K562 (cell line): ENCODE results near the gene CELSR2. TPM values are rescaled to one million over a fixed set of nuclear protein-coding genes. Genes with fewer than 3 reads are reported as not detected.

Experiments used
- ATAC-seq: fragments of 200-7000 bp; cut with Tn5 transposase; 3 replicates; pipeline ENCODE4 v1.9.1; 2020; ENCODE audit warnings: moderate library complexity
- BruUV-seq: library from RNA; stranded (reverse); fragments of 400-500 nt; replicated peaks from 2 replicates; lab custom pipeline; 2021; lab: Mats Ljungman, UMichigan
- CTCF ChIA-PET: fragments of 300-600 bp; formaldehyde crosslinking; extraction: SDS; loops from one replicate; lab custom pipeline; 2021; ENCODE audit warnings: low intra/inter-chr PET ratio; lab: Yijun Ruan, JAX
- POLR2A ChIA-PET: fragments of 300-600, 350-650 bp; sonication (Branson Sonifier 250); formaldehyde crosslinking; extraction: SDS; loops from one replicate; lab custom pipeline; 2021; ENCODE audit warnings: antibody characterized with exemption, inconsistent platforms; lab: Yijun Ruan, JAX
- DNase-seq, 4 experiments: peaks; one replicate each; pipeline versions ENCODE4 v3.0.0 to v3.0.0-alpha.2; 2011 to 2018; ENCODE audit warnings: low spot score in 3 of 4, mixed read lengths in 3 of 4; ENCODE audit errors: extremely low read depth in 1 of 4
- FAIRE-seq: peaks from 2 replicates; lab custom pipeline; 2011; peaks lifted over from hg19 to GRCh38; lab: Jason Lieb, UNC
- H2AFZ ChIP-seq: 2 replicates; pipeline ENCODE4 v1.6.0; 2011; ENCODE audit warnings: low read depth, low read length, control low read depth, inconsistent platforms
- H3K27ac ChIP-seq: fragments of 200-600 bp; 3 replicates; pipeline ENCODE4 v1.8.0; 2011; ENCODE audit warnings: low read depth, mild to moderate bottlenecking, control low read depth, inconsistent platforms, low read length, moderate library complexity, mixed read lengths; ENCODE audit errors: extremely low read depth
- H3K27me3 ChIP-seq, 2 experiments: fragments of 300-600 bp in 1 of 2; 2 replicates in 1 of 2; 3 replicates in 1 of 2; pipeline versions ENCODE4 v1.6.0 to v1.8.0; 2011; ENCODE audit warnings: inconsistent platforms in 2 of 2, low read length in 2 of 2, mild to moderate bottlenecking in 1 of 2, mixed read lengths in 1 of 2, moderate library complexity in 1 of 2; ENCODE audit not compliant: control insufficient read depth in 2 of 2, insufficient read depth in 2 of 2
- H3K36me3 ChIP-seq: fragments of 300-600 bp; 3 replicates; pipeline ENCODE4 v1.8.0; 2011; ENCODE audit warnings: mild to moderate bottlenecking, low read length, inconsistent platforms; ENCODE audit not compliant: control insufficient read depth, insufficient read depth
- H3K4me1 ChIP-seq, 2 experiments: fragments of 200-600 bp in 1 of 2; replicated peaks in 1 of 2; 2 replicates in 1 of 2; 3 replicates in 1 of 2; pipeline versions ENCODE4 v1.5.1 to v1.8.0; 2011; ENCODE audit warnings: inconsistent platforms in 2 of 2, low read length in 2 of 2, mild to moderate bottlenecking in 1 of 2, mixed read lengths in 1 of 2, moderate library complexity in 1 of 2; ENCODE audit not compliant: control insufficient read depth in 2 of 2, insufficient read depth in 2 of 2
- H3K4me2 ChIP-seq: 2 replicates; pipeline ENCODE4 v1.6.1; 2011; ENCODE audit warnings: low read length, control low read depth, inconsistent platforms, mixed read lengths; ENCODE audit not compliant: insufficient read depth
- H3K4me3 ChIP-seq: fragments of 200-600 bp; sonication (generic), shearing (Covaris generic); 2 replicates; pipeline ENCODE4 v1.5.1; 2016; ENCODE audit warnings: control low read depth, inconsistent platforms
- H3K79me2 ChIP-seq: fragments of 200-600 bp; 3 replicates; pipeline ENCODE4 v1.8.0; 2011; ENCODE audit warnings: low read length, inconsistent platforms; ENCODE audit not compliant: control insufficient read depth, insufficient read depth
- H3K9ac ChIP-seq, 2 experiments: 2 replicates each; pipeline versions ENCODE4 v1.6.0 to v1.6.1; 2011; ENCODE audit warnings: low read depth in 2 of 2, low read length in 2 of 2, control low read depth in 1 of 2, inconsistent platforms in 1 of 2, mild to moderate bottlenecking in 1 of 2, mixed read lengths in 1 of 2; ENCODE audit not compliant: insufficient read depth in 1 of 2
- H3K9me1 ChIP-seq: one replicate; pipeline ENCODE4 v1.6.0; 2011; ENCODE audit warnings: inconsistent platforms, mild to moderate bottlenecking, low read length, moderate library complexity; ENCODE audit not compliant: control insufficient read depth, insufficient read depth
- H3K9me3 ChIP-seq: replicated peaks from 2 replicates; pipeline ENCODE4 v1.5.1; 2011; ENCODE audit warnings: low read depth, low read length, inconsistent platforms; ENCODE audit not compliant: control insufficient read depth, insufficient read depth
- H4K20me1 ChIP-seq: replicated peaks from 2 replicates; pipeline ENCODE4 v1.6.1; 2011; ENCODE audit warnings: low read length, inconsistent platforms, mixed read lengths; ENCODE audit not compliant: control insufficient read depth, insufficient read depth
- AFF4 ChIP-seq: sonication (generic); formaldehyde crosslinking; IDR thresholded peaks from 2 replicates; pipeline ENCODE4 v1.8.0; 2023; ENCODE audit warnings: mild to moderate bottlenecking, missing genetic modification reagents
- BRCA1 ChIP-seq, 2 experiments: fragments of 450-650 bp in 1 of 2; sonication (generic) in 1 of 2; formaldehyde crosslinking in 1 of 2; IDR thresholded peaks; 2 replicates each; pipeline versions ENCODE4 v1.5.0 to v1.6.1; 2017 to 2020; ENCODE audit warnings: mild to moderate bottlenecking in 1 of 2, missing genetic modification reagents in 1 of 2
- CEBPZ ChIP-seq: fragments of 150-350 bp; IDR thresholded peaks from 2 replicates; pipeline ENCODE4 v1.6.1; 2014; ENCODE audit warnings: low read depth, mild to moderate bottlenecking, low read length, borderline replicate concordance
- CXXC5 ChIP-seq: fragments of 250-450 bp; sonication (Bioruptor Pico); IDR thresholded peaks from 2 replicates; pipeline ENCODE4 v1.8.0; 2022; ENCODE audit warnings: inconsistent platforms, mild to moderate bottlenecking, moderate library complexity
- ETV1 ChIP-seq: fragments of 450-650 bp; conservative IDR thresholded peaks from 2 replicates; pipeline ENCODE4 v1.6.1; 2016; ENCODE audit warnings: missing genetic modification characterization, control low read depth, low read depth, missing compliant biosample characterization
- HNRNPH1 ChIP-seq: fragments of 200-400 bp; formaldehyde crosslinking; optimal IDR thresholded peaks from 2 replicates; pipeline ENCODE3; 2017; ENCODE audit warnings: low read depth, mild to moderate bottlenecking, low read length, moderate library complexity
- L3MBTL2 ChIP-seq: fragments of 450-650 bp; IDR thresholded peaks from 2 replicates; pipeline ENCODE4 v1.6.1; 2016; ENCODE audit warnings: mild to moderate bottlenecking, moderate library complexity
- NR1H2 ChIP-seq: sonication (generic); formaldehyde crosslinking; IDR thresholded peaks from 2 replicates; pipeline ENCODE4 v1.4.0; 2020; ENCODE audit warnings: mild to moderate bottlenecking, missing genetic modification reagents
- NR4A1 ChIP-seq, 2 experiments: fragments of 250-450 bp in 1 of 2; fragments of 450-650 bp in 1 of 2; sonication (Bioruptor Pico) in 1 of 2; IDR thresholded peaks; 2 replicates each; pipeline versions ENCODE4 v1.4.0 to v1.6.1; 2016 to 2020; ENCODE audit warnings: mild to moderate bottlenecking in 2 of 2, missing compliant biosample characterization in 1 of 2, missing genetic modification characterization in 1 of 2, moderate library complexity in 1 of 2
- RBM17 ChIP-seq: fragments of 200-400 bp; formaldehyde crosslinking; IDR thresholded peaks from 2 replicates; pipeline ENCODE4 v1.6.1; 2017; ENCODE audit warnings: low read depth, mild to moderate bottlenecking, low read length, borderline replicate concordance
- SREBF2 ChIP-seq: sonication (generic); formaldehyde crosslinking; IDR thresholded peaks from 2 replicates; pipeline ENCODE4 v1.4.0; 2020; ENCODE audit warnings: mild to moderate bottlenecking, missing genetic modification reagents
- SRSF3 ChIP-seq: fragments of 200-400 bp; formaldehyde crosslinking; IDR thresholded peaks from 2 replicates; pipeline ENCODE4 v1.6.1; 2016; ENCODE audit warnings: mild to moderate bottlenecking, low read length, moderate library complexity; ENCODE audit not compliant: insufficient read depth
- WGBS: fragments of 100-300 bp; shearing (Covaris generic); methylation state at CpG from one replicate; pipeline ENCODE4 v1.1.6; 2016; ENCODE audit warnings: low coverage, mixed read lengths; ENCODE audit not compliant: insufficient coverage; ENCODE audit errors: missing lambda C conversion rate; 5-methylcytosine and 5-hydroxymethylcytosine counted together
- in situ Hi-C: fragments of 300-500 bp; cut with MboI; formaldehyde crosslinking; loops from 4 replicates; pipeline ENCODE4 v1.15.0; 2018; ENCODE audit warnings: inconsistent platforms, mixed read lengths
- intact Hi-C: fragments of 100-400 bp; cut with micrococcal nuclease; formaldehyde crosslinking; loops from 2 replicates; pipeline ENCODE4 v1.14.2; 2022
- polyA plus RNA-seq, 8 experiments: library from polyadenylated mRNA; depleted of rRNA in 4 of 8; stranded (reverse) in 5 of 8; unstranded in 3 of 8; fragments of >200 nt; fragmentation: Nextera tagmentation in 2 of 8; fragmentation: Illumina TruSeq in 1 of 8; extraction: Ambion mirVana in 2 of 8; extraction: Trizol in 1 of 8; gene quantifications; 2 replicates each; pipeline versions ENCODE4 v1.2.1 to v1.2.3, GENCODE V29; 2011 to 2014; ENCODE audit warnings: inconsistent platforms in 1 of 8, missing spikeins in 1 of 8
- total RNA-seq, 7 experiments: library from RNA; depleted of rRNA in 6 of 7; stranded (reverse); fragments of >200 nt in 6 of 7; fragmentation: Illumina TruSeq in 2 of 7; extraction: Trizol in 2 of 7; gene quantifications; 2 replicates each; pipeline versions ENCODE4 v1.2.1 to v1.2.3, GENCODE V29; 2011 to 2021; ENCODE audit warnings: low replicate concordance in 1 of 7

Gene CELSR2
- total and polyA plus RNA-seq, 9 of the 15 experiments (the other 6 are each of a cell fraction or from before 2014, with no cell fraction given) = 0.31 to 21.9 (median 4.2) TPM

GRCh38 chr1:109213824-109214693 is 35.3 kb upstream of the CELSR2 start, which contains the start of gene SARS1:
TSS of gene SARS1 (plus strand) at chr1:109213918. CDS start at chr1:109213993, 75 bp downstream.
- TSS peak; percentile 65 for BruUV-seq
- Histone ChIP-seq H3K9me3 (0 out of 2 replicates have a peak, but pooled peaks cover 3% of the 10 kb centered on the region), H3K36me3 (peaks cover 33% of the 10 kb centered on the region), H3K4me2 (peak within 1 kb of the TSS; percentile 97), H3K4me1 (peaks cover 15 to 38% of the 10 kb centered on the region in 2 experiments), H3K79me2 (peaks cover 53% of the 10 kb centered on the region), H3K9me1 (no peaks in the 10 kb centered on the region), H2AFZ (peak within 1 kb of the TSS; percentile 99), H3K4me3 (peak within 1 kb of the TSS; percentile 67), H3K27ac (peak within 1 kb of the TSS; percentile 80), H3K9ac (peak within 1 kb of the TSS; percentile 86 to 97), H4K20me1 (0 out of 2 replicates have a peak, but pooled peaks cover 14% of the 10 kb centered on the region), H3K27me3 (no peaks in the 10 kb centered on the region)
- FAIRE-seq = peak; percentile 69
- in situ Hi-C loops = no loop called here
- ATAC-seq = peak; percentile 88
- DNase-seq = peak; percentile 96 to 99 (median 99)
- ChIA-PET CTCF (no interaction called here), POLR2A (interaction anchor here (0.6 to 5.9 kb wide), 26 partner anchors 10 to 335 kb away, joined by 3 to 56 read pairs (median 4); partner anchors contain the start of genes PSMA5 and SORT1)
- intact Hi-C loops = no loop called here
- WGBS = under 1% methylated on average over 60 of the region's 64 CpGs
- TF ChIP-seq ETV1 (tag) (peak; percentile 95), L3MBTL2 (peak; percentile 62), CXXC5 (CRISPR knock-in tag) (peak; percentile 44; the same call in 1 of the 2 replicates), SRSF3 (peak; percentile 78; the same call in 1 of the 2 replicates), AFF4 (CRISPR knock-in tag) (peak; percentile 66; the same call in 1 of the 2 replicates), SREBF2 (0 out of 2 replicates have a peak, but pooled peaks have one; percentile 38), HNRNPH1 (no peak), RBM17 (no peak), CEBPZ (no peak), NR4A1 (CRISPR knock-in tag; IDR thresholded peaks at IDR 0.05) (0 out of 2 replicates have a peak, but pooled peaks have one; percentile 0), NR4A1 (tag; IDR thresholded peaks at IDR 0.05) (no peak), BRCA1 (IDR thresholded peaks at IDR 0.05) (no peak), BRCA1 (CRISPR knock-in tag; IDR thresholded peaks at IDR 0.05) (no peak), NR1H2 (0 out of 2 replicates have a peak, but pooled peaks have one; percentile 38)
